IPS-11a (cell line): ENCODE results near the gene LRRN2.
"Not testable (repeated sequence)": the region's sequence is repeated elsewhere in the genome, so short reads cannot be mapped to it uniquely, and the experiment has no call there.

ENCODE experiments used
- H3K4me3 ChIP-seq: one replicate; pipeline ENCODE4 v1.5.1; 2013; ENCODE audit warnings: low read depth, low read length, control low read depth

LRRN2 gene

DNA sequence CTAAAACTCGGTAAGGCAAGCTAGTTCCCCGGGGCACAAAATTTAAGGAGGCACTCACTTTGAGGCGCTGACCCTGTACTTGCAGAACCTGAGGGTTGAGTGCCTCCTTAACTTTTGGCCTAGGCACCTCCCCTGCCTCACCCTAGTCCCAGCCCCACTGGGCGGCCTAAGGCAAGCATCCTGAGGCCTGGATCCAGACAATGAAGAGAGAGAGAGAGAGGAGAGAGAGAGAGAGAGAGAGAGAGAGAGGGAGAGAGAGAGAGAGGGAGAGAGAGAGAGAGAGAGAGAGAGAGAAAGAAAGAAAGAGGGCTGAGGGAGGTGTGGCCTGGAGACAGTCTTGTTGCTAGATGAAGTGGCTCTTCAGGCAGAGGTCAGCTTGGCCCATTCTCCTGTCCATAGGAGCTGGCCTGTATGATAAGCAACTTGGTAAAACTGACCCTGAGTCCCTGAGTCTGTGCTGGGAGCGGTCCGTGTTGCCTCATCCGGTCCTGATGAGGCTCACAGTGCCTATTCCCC is 7.4 kb upstream of the LRRN2 start:
- no peak overlapping the region for H3K4me3 ChIP-seq

- H3K4me3 ChIP-seq = no peak overlapping the region
Measured at GRCh38 chr1:204692325-204692840, 6.8 kb upstream of the LRRN2 start.

- not testable (repeated sequence) for H3K4me3 ChIP-seq
Measured at GRCh38 chr1:204691328-204691730, 5.8 kb upstream of the LRRN2 start.

DNA sequence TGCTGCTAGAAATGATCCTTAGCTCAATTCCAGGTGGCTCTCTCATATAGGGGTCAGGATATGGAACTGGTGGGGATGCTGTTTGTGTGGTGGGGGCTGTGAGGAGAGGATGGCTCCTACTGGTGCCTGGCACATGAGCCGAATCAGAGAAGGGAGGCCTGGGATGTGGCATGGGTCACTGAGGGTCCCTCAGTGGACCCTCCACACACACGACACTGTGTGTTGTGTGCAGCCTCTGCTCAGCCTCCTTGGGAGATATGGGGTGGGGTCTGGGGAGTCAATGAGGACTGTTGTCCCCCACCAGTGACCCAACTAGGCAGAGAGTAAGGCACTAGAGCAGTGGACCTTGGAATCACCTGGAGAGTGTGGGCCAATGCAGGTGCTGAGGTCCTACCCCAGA is 3.2 kb upstream of the LRRN2 start:
- no peak overlapping the region for H3K4me3 ChIP-seq

- H3K4me3 ChIP-seq = no peak overlapping the region
Measured at GRCh38 chr1:204688007-204688406, 2.5 kb upstream of the LRRN2 start.

DNA sequence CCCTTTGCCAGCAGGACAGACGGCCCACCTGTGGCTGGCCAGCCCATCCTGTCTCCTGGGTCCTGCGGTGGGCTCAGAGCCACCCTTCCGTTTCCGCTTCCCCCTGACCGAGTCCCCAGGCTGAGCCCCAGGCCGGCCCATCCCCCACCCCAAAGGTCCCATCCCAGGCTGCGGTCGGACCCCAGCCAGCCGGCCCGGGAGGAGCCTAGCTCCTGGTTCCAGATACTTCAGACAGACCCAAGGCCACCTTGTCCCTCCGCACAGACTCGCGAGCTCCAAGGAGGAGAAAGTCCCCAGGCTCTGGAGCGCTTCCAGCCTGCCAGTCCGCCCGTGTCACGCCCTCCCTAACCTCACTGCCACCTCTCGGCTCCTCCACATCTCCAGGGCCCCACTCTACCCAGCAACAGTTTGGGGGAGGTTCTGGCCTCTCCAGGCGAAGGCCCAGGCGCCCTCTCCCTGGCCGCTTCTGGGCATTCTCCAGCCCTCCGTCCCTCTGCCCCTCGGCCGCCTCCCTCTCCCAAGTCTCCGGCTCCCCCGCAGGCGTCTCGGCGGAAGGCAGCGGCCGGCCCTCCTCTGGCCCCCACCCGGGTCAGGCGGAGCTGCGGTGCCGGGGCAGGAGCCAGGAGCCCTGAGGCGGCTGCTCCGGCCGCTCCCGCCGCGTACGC is 835 bp downstream of the LRRN2 start:
- peak overlapping the region; percentile 44 for H3K4me3 ChIP-seq

GRCh38 chr1:204684206-204684570 is 1.4 kb downstream of the LRRN2 start:
- peak overlapping the region; percentile 44 for H3K4me3 ChIP-seq

DNA sequence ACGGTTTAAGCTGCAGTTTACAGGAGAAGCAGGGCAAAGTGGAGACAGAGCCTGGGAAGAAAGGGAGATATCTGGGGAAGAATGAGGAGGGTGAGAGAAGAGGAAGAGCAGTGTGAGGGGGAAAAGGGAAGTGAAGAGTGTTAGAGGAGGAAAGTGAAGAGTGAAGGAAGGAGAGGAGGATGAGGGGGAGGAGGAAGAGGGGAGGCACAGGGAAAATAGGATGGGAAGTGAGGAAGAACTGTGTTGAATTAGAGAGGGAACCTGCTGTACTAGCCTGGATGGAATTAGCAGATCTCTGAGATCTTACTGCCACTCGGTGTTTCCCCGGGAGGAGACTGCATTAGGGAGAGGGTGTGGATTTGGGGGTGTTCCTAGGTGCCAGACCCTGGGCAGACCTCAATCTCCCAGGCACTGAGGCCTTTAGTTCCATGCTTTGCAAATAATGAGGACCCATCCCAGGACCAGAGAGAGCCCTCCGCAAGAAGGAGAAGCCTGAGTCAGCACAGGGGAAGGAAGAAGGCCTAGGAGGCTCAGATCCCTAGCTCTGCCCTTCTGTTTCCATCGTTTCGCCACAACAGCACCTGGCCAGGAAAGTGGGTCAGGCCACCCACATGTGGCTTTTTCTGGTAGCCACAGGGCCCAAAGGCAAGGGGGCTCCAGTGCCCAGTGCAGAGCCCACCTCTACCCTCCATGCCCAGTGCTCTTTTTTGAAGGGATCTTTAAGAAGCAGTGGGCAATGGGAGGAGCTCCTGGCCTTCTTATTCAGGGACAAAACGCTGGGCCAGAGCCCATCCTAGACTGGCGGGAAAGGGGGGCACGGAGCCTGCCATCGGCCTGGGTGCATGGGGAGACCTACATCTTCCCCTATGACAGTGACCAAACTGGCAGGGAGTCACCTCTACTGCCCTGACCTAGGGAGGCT is 2.0 kb downstream of the LRRN2 start:
- H3K4me3 ChIP-seq = no peak overlapping the region

DNA sequence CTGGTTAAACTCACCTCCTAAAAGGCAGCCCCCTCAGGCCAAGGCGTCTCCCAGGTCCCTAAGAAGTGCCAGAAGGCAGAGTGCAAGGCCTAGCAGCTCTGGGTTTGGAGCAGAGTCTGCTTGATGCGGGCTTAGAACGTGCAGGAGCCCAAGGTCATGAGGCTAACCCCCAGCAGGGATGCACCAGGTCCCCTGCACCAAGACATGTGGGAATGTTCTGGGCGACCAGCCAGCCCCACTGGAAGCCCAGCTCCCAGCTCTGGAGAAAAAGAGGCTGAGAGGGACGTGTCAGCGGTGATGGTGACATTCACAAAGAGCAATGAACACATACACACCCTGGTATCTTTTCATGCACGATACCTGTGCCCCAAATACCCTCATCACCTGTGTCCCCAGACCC is 5.1 kb downstream of the LRRN2 start:
- no peak overlapping the region for H3K4me3 ChIP-seq

- no peak overlapping the region for H3K4me3 ChIP-seq
Measured at GRCh38 chr1:204680051-204680450, 5.5 kb downstream of the LRRN2 start.

DNA sequence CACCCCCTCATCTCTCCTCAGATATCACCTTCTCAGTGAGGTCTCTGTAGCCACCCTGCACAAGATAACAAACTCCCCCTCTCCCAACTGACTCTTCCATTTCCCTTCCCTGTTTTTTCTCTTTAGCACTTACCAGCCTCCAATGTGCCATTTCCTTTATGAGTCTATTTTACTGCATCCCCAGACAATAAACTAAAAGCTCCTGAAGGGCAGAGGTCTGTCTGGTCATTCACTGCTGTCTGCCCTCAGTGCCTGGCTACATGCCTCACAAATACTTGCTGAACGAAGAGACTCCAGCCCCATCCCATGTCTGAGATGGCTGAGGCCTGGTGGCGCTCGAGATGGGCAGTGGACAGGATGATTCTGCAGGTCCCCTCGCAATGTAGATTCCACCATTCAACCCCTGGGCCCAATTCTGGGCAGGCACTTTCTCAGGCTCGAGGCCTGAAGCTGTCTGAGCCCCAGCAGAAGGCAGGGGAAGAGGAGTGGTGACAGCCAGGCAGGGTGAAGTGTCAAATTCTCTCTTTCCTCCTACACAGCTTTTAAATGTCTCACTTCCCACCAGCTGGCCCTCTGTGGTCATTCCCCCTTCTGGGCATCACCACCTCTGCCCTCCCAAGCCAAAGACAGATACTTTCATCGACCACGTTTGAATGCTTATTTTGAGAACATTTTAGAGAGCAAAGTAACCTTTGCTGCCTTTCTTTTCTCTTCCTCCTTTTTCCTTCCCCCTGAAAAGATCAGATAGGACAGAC is 6.6 kb downstream of the LRRN2 start:
- H3K4me3 ChIP-seq = no peak overlapping the region

- H3K4me3 ChIP-seq = no peak overlapping the region
Measured at GRCh38 chr1:204677864-204678263, 7.7 kb downstream of the LRRN2 start.

- H3K4me3 ChIP-seq = no peak overlapping the region
Measured at GRCh38 chr1:204676043-204676442, 9.5 kb downstream of the LRRN2 start.

DNA sequence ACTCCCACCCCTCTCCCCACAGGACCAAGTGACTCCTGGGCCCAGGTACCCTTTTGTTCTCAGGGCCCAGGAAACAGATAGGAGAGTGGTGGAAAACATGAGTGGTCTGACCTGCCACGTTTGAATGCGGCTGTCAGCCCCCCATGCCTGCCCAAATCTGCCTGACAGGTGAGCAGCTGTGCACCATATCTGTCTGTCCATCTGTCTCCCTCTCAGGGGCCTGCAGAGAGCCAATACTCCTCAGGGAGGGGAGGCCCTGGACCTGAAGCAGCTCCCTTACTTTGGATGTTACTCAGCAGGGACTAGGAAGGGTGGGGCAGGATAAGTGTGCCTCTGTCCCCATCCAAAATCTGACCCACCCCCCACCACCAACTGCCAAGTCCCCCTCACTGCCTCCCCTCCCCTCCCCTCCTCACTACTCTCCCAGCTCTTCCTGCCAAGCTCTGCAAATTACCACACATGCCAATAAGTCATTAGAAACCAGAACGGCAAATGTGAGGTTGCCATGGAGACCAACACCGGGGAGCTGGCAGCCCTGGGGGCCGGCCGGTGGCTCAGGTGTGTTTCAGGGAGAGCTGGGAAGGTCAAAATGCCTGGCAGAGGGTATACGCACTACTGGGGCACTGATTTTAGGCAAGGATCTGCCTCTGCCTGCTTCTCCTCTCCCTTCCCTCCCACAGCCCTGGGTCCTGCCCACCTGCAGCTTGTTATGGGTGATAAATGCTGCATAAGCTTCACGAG is 11.5 kb downstream of the LRRN2 start:
- H3K4me3 ChIP-seq = no peak overlapping the region

DNA sequence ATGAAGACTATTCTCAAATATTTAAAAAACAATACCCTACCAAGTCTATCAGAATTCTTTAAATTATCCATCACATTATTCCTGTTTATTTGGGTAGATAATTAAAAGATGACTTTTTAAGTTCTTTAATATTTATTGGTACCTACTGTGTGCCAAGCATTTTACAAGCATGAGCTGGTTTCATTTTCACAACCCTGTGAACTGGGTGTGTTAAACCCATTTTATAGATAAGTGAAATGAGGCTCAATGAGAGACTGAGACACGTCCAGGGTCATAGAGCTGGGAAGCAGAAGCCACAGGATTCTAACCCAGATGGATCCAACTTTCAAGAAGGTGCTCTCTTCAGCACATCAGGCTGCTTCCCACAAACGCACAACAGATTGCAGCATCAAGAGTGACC is 12.3 kb downstream of the LRRN2 start:
- H3K4me3 ChIP-seq = no peak overlapping the region

DNA sequence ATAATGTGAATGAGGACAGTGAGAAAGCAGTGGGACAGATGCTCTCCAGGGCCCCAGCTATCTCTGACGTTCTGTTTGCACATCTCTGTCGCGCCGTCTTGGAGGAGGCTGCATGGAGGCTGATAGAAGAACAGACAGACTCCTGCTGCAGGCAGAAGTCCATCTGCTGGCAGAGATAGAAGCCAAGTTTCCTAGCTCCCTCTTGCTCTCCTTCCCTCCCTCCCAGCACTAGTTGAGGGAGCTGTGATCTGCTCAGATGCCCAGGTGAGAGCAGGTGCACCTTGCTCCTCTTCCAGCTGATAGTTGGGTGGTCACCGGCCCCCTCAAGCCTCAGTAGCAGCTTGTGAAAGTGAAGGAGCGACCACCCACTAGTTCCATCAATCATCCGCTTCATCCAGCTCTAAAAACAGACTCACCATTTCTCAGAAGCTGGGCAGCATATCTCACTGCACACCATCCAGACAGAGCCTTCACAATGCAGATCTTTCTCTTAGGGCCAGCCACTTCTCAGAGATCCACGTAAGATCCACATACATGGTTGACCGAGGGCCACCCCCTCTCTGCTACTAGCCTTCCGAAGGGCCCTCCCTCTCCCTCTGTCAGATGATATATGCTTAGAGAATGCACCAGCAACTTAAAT is 12.9 kb downstream of the LRRN2 start:
- no peak overlapping the region for H3K4me3 ChIP-seq

- H3K4me3 ChIP-seq = no peak overlapping the region
Measured at GRCh38 chr1:204672069-204672468, 13.5 kb downstream of the LRRN2 start.

DNA sequence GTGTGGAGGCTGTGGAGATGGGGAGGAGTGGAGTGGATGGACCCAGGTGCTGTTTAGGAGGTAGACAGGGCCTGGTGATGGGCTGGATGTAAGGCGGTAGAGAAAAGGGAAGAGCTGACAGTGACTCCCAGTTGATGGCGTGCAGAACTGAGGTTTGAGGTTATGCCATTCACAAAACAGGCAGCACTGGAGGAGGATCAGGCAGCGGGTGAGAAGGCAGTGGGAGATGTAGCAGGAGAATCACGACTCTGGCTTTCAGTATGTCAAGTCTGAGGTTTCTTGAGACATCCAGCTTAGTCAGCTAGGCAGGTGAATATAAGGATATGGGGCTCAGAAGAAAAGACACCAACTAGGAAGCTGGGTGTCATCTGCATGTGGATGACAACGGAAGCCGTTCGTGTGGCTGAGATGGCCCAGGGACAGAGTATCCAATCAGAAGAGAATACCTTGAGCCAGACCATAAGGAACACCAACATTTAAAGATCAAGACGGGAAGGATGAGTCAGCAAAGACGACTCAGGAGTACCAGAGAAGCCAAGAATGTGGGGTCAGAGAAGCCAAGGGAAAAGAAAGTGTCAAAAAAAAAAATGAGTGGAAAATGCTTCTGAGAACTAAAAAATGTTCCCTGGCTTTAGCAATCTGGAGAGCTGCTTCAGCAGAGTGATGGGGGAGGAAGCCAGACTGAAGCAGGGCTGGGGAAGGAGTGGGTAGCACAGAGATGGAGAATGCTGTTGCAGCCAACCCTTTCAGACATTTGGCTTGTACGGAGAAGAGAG is 15.2 kb downstream of the LRRN2 start:
- no peak overlapping the region for H3K4me3 ChIP-seq

DNA sequence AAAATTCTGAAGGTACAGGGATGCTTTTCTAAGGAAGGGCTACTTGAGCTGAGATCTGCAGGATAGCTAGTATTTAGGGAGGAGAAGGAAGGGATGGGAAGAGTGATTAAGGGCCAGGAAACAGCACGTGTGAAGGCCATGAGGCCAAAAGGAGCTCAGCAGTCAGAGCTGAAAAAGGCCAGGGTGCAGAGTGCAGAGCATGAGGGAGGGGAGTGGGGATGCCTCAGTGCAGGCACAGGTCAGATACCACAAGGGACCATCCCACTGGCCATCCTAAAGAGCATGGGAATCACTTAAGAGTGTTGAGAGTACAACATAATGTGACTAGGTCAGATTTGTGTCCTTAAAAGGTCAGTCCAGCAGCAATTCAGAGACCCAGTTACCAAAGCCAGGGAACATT is 16.0 kb downstream of the LRRN2 start:
- H3K4me3 ChIP-seq = no peak overlapping the region

DNA sequence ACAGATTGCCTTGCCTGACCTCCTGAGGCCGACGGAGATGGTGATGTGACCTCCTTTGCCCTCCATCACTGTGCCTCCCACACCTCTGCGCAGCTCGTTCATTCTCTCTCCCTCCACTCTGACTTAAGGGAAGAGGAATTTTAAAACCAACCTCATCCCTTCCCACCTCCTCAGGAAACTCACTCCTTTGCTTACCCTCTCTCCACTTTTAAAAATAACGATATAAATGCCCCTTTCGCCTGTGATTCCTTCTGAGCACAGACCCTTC is 21.2 kb downstream of the LRRN2 start:
- no peak overlapping the region for H3K4me3 ChIP-seq
